Left lung (tissue), 10 donors: ENCODE measurements around the gene OR8J1. TPM values are rescaled to one million over a fixed set of nuclear protein-coding genes. Genes with fewer than 3 reads are reported as not detected.

Source experiments
- ATAC-seq: fragments of 200-7000 bp; cut with Tn5 transposase; one replicate; pipeline ENCODE4 v1.9.1; 2020; ENCODE audit warnings: moderate library complexity
- DNase-seq, 4 donors: peaks; one replicate each; pipeline ENCODE4 v3.0.0-alpha.2; 2013 to 2020
- H3K27ac ChIP-seq, 2 donors: fragments of 200-600 bp; sonication (generic) in 1 of 2; one replicate each; pipeline versions ENCODE4 v1.5.0 to v1.8.0; 2020 to 2021
- H3K27me3 ChIP-seq, 2 donors: fragments of 200-600 bp; sonication (generic) in 1 of 2; one replicate each; pipeline versions ENCODE4 v1.5.0 to v1.8.0; 2020 to 2021
- H3K36me3 ChIP-seq, 2 donors: fragments of 200-600 bp; sonication (generic) in 1 of 2; one replicate each; pipeline versions ENCODE4 v1.5.0 to v1.8.0; 2020 to 2021
- H3K4me1 ChIP-seq, 2 donors: fragments of 200-600 bp; one replicate each; pipeline ENCODE4 v1.8.0; 2021
- H3K4me3 ChIP-seq, 2 donors: fragments of 200-600 bp; sonication (generic) in 1 of 2; one replicate each; pipeline versions ENCODE4 v1.5.0 to v1.8.0; 2020 to 2021; ENCODE audit warnings: mild to moderate bottlenecking in 1 of 2
- H3K9me3 ChIP-seq, 2 donors: fragments of 200-600 bp; sonication (generic) in 1 of 2; one replicate each; pipeline versions ENCODE4 v1.5.0 to v1.8.0; 2020 to 2021
- intact Hi-C, 2 donors: fragments of 100-400 bp; cut with DNase I; formaldehyde crosslinking; loops; one replicate each; pipeline versions ENCODE4 v1.11.2 to v1.14.2; 2022
- polyA plus RNA-seq, 6 donors: library from polyadenylated mRNA; unstranded; fragments of 120-200 nt; gene quantifications; one replicate each; pipeline ENCODE4 v1.2.1, GENCODE V29; 2013; ENCODE audit not compliant: insufficient read length in 6 of 6
- total RNA-seq, 2 donors: library from RNA; stranded (reverse); fragmentation: NEBNext Ultra II Directional; extraction: Animal tissue kit (Norgen Biotek cat#: 25700); gene quantifications; one replicate each; pipeline ENCODE4 v1.2.1, GENCODE V29; 2021
- TF ChIP-seq, protein P1 (sequence below), 2 donors: fragments of 200-600 bp; sonication (generic) in 1 of 2; IDR thresholded peaks; one replicate each; pipeline versions ENCODE4 v1.5.0 to v1.8.0; 2021; ENCODE audit warnings: antibody characterized with exemption in 2 of 2
- donor health status: DM: no; HTN: yes; CAD: no.
- donor health status: DM: no; HTN: no; CAD: no.

Gene OR8J1
- total and polyA plus RNA-seq, 8 donors: not detected

DNA sequence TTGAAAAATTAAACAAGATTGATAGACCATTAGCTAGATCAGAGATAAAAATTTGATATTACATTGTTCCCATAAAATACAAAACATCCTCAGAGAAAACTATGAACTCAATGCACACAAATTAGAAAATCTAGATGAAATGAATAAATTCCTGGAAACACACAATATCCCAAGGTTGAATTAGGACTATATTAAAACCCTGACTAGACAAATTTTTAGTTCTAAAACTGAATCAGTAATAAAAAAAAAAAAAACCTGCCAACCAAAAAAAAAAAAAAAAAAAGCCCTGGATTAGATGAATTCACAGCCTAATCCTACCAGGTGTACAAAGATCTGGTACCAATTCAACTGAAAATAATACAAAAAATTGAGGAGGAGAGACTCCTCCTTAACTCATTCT is 13.8 kb upstream of the OR8J1 start:
- Histone ChIP-seq H3K27ac (no peak overlapping the region), H3K4me1 (no peaks in the 10 kb centered on the region), H3K4me3 (no peak overlapping the region), H3K36me3 (no peaks in the 10 kb centered on the region), H3K9me3 (peaks cover 0 to 29% of the 10 kb centered on the region in 2 donors), H3K27me3 (no peaks in the 10 kb centered on the region)
- intact Hi-C loops: no loop called here
- no peak for ATAC-seq
- TF ChIP-seq, protein P1, sequence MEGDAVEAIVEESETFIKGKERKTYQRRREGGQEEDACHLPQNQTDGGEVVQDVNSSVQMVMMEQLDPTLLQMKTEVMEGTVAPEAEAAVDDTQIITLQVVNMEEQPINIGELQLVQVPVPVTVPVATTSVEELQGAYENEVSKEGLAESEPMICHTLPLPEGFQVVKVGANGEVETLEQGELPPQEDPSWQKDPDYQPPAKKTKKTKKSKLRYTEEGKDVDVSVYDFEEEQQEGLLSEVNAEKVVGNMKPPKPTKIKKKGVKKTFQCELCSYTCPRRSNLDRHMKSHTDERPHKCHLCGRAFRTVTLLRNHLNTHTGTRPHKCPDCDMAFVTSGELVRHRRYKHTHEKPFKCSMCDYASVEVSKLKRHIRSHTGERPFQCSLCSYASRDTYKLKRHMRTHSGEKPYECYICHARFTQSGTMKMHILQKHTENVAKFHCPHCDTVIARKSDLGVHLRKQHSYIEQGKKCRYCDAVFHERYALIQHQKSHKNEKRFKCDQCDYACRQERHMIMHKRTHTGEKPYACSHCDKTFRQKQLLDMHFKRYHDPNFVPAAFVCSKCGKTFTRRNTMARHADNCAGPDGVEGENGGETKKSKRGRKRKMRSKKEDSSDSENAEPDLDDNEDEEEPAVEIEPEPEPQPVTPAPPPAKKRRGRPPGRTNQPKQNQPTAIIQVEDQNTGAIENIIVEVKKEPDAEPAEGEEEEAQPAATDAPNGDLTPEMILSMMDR (IDR thresholded peaks at IDR 0.05): no peak
- no peak for DNase-seq

- Histone ChIP-seq H3K36me3 (no peaks in the 10 kb centered on the region), H3K4me3 (no peak within 1 kb of the TSS), H3K27me3 (no peaks in the 10 kb centered on the region), H3K4me1 (no peaks in the 10 kb centered on the region), H3K27ac (no peak within 1 kb of the TSS), H3K9me3 (peaks cover 0 to 3% of the 10 kb centered on the region in 2 donors)
- DNase-seq (no peak), ATAC-seq (no peak)
- intact Hi-C loops: no loop called here
- TF ChIP-seq, protein P1 (IDR thresholded peaks at IDR 0.05): no peak
Measured at GRCh38 chr11:56345739-56346138, 8.4 kb upstream of the OR8J1 start, which contains the start of gene OR8K1. Gene OR8K1, plus strand, starts transcription at chr11:56346039. Its CDS starts 0 bp downstream, at chr11:56346039.

DNA sequence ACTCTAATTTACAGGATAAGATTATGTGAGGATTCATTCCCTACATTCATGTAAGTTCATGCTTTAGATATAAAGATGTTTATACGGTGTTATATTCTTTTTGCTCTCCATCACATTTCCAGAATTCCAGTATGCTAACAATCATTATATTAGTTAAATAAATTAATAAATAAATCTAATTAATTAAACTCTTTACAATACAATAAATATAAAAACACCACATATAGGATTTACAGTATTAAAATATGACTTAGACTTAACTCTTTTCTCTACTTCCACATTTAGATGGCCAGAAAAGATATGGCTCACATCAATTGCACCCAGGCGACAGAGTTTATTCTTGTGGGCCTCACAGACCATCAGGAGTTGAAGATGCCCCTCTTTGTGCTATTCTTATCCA is 21.2 kb downstream of the OR8J1 start, which contains the start of gene OR8U1:
Gene OR8U1, plus strand, starts transcription at position 301 of the 400 bp plus-strand sequence. Its CDS starts 0 bp downstream, at position 301.
- no peaks in the 10 kb centered on the region for H3K4me1 ChIP-seq
- H3K27me3 ChIP-seq: no peaks in the 10 kb centered on the region
- H3K27ac ChIP-seq: no peak within 1 kb of the TSS
- TF ChIP-seq, protein P1 (IDR thresholded peaks at IDR 0.05): no peak
- no peaks in the 10 kb centered on the region for H3K36me3 ChIP-seq
- no peaks in the 10 kb centered on the region for H3K9me3 ChIP-seq
- intact Hi-C loops: no loop called here
- no peak within 1 kb of the TSS for H3K4me3 ChIP-seq
- ATAC-seq (no peak), DNase-seq (no peak)

- TF ChIP-seq, protein P1 (IDR thresholded peaks at IDR 0.05): no peak
- no peak overlapping the region for H3K4me3 ChIP-seq
- intact Hi-C loops: no loop called here
- no peaks in the 10 kb centered on the region for H3K36me3 ChIP-seq
- ATAC-seq (no peak), DNase-seq (no peak)
- no peaks in the 10 kb centered on the region for H3K9me3 ChIP-seq
- H3K4me1 ChIP-seq: no peaks in the 10 kb centered on the region
- H3K27me3 ChIP-seq: no peaks in the 10 kb centered on the region
- H3K27ac ChIP-seq: no peak overlapping the region
Measured at GRCh38 chr11:56380120-56380519, 26.0 kb downstream of the OR8J1 start.

GRCh38 chr11:56394381-56394780 is 40.3 kb downstream of the OR8J1 start:
- Histone ChIP-seq H3K9me3 (peaks cover 0 to 4% of the 10 kb centered on the region in 2 donors), H3K27ac (no peak overlapping the region), H3K4me3 (no peak overlapping the region), H3K27me3 (no peaks in the 10 kb centered on the region), H3K36me3 (no peaks in the 10 kb centered on the region), H3K4me1 (no peaks in the 10 kb centered on the region)
- DNase-seq (no peak), ATAC-seq (no peak)
- intact Hi-C loops: no loop called here
- TF ChIP-seq, protein P1 (IDR thresholded peaks at IDR 0.05): no peak
